Islet of Langerhans (tissue), 1 donor: ENCODE measurements around the gene ARMS2.

Experiments
- FAIRE-seq: peaks from one replicate; lab custom pipeline; 2011; peaks lifted over from hg19 to GRCh38; lab: Jason Lieb, UNC

The ARMS2 gene

DNA sequence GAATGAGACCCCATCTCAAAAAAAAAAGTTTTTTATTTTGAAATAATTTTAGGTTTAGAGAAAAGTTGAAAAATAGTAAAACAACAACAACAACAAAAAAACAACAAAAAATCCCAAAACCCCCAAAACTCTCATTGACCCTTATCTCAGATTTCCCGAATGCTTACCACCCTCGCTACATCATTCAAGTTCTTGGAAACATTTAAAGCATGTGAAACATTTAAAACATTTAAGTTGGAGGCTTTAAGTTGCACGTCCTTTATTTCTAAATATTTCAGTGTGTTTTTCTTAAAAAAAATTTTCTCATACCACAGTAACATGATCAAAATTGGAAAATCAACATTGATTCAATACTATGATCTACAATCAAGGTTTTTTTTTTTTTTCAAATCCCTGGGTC, 382 bp upstream of the ARMS2 start:
- FAIRE-seq: no peak

DNA sequence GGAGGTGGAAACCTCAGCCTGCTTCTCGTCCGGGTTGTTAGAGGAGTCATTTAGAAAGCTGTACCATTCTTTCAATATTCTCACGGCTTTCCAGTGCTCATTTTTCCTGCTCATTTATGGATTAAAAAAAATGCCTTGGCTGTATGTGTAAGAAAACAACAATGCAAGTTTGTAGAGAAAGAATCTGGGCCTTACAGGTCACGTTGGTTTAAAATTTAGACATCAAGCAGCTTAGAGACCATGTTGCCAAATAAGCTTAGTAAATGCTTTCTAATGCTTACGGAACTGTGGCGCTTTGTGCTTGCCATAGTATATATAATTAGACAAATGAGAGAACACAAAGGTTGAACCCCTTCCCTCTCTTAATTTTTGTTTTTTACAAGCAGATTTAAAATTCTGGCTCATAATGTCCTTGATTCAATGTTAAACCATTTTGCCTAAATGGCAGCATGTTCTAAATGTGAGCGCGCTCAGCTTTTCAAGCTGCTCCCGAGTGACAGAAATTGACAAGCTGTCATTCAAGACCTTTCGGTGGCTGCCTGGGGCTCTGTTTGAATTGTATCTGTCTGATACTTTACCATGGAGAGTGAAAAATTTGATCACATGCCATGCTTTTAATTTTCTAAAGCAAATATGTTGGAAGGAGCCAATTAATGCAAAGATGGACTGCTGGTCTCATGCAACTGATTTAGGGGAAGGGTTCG, 1.1 kb downstream of the ARMS2 start:
- FAIRE-seq: no peak

DNA sequence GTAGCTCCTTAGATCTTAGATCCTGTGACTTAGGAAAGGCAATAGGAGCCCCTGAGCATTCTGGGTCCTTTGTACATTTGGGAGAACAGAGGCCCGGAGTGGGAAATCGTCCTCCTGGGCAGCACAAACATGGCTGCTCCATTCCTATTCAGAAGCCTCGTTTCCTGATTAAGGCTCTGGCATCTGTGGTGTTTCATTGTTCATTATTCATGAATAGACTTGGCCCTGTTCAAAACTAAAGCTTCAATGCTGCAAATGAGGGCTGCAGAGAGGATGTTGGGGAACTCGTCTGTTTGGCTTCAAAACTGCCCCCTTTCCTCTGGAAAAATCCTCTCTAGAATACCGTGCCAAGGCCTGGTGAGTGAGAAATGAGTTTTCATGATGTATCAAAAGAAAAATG, 3.5 kb downstream of the ARMS2 start:
- FAIRE-seq: no peak

DNA sequence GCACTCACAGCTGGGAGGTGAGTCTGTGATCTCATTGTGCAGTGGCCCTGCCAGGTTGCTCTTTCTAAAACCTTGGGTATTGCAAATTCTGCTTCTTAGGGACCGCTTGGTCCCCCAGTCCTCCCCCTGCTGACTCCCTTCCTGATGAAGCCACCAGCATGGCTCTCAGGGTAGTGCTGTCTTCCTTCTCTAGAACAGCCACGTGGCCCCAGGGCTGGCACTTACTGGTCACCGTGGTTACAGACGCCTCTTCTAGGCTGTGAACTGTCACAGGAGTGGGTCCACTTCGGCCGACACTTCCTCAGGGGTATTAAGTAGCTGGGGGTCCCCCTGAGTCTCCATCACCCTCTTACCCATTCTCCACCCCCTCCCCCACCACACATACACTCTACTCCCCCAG, 4.2 kb downstream of the ARMS2 start:
- no peak for FAIRE-seq

- no peak for FAIRE-seq
Measured at GRCh38 chr10:122459561-122460273, 5.3 kb downstream of the ARMS2 start.

GRCh38 chr10:122460891-122461293, 6.4 kb downstream of the ARMS2 start:
- no peak for FAIRE-seq

DNA sequence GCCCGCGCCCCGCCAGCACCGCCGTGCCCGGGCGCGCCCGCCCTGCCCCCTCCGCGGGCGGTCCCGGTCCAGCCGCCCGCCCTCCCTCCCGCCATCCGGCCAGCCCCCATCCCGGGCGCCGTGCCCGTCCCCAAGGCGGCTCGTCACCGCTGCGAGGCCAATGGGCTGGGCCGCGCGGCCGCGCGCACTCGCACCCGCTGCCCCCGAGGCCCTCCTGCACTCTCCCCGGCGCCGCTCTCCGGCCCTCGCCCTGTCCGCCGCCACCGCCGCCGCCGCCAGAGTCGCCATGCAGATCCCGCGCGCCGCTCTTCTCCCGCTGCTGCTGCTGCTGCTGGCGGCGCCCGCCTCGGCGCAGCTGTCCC, 6.9 kb downstream of the ARMS2 start, which contains the start of gene HTRA1:
HTRA1 (plus strand) TSS at position 187 of the 362 bp plus-strand sequence; CDS start at position 287, 100 bp downstream.
- FAIRE-seq: no peak

DNA sequence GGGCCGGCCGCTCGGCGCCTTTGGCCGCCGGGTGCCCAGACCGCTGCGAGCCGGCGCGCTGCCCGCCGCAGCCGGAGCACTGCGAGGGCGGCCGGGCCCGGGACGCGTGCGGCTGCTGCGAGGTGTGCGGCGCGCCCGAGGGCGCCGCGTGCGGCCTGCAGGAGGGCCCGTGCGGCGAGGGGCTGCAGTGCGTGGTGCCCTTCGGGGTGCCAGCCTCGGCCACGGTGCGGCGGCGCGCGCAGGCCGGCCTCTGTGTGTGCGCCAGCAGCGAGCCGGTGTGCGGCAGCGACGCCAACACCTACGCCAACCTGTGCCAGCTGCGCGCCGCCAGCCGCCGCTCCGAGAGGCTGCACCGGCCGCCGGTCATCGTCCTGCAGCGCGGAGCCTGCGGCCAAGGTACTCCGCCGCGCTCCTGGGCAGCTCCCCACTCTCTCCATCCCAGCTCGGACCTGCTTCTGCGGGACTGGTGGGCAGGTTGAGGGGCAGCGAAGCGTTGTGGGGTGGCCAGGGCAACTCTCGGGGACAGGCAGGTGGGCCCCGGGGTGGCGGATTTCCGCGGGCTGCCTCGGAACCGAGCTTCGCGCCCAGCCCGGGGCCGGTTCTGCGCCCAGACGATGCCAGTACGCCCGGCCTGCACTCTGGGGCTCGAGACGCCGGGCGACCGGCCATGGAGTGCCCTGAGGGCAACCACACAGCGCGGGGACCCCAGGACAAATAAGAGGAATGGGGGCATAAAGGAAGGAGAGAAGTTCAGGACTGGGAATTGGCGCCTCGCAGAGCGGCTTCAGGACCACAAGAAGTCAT, 7.5 kb downstream of the ARMS2 start:
- no peak for FAIRE-seq

DNA sequence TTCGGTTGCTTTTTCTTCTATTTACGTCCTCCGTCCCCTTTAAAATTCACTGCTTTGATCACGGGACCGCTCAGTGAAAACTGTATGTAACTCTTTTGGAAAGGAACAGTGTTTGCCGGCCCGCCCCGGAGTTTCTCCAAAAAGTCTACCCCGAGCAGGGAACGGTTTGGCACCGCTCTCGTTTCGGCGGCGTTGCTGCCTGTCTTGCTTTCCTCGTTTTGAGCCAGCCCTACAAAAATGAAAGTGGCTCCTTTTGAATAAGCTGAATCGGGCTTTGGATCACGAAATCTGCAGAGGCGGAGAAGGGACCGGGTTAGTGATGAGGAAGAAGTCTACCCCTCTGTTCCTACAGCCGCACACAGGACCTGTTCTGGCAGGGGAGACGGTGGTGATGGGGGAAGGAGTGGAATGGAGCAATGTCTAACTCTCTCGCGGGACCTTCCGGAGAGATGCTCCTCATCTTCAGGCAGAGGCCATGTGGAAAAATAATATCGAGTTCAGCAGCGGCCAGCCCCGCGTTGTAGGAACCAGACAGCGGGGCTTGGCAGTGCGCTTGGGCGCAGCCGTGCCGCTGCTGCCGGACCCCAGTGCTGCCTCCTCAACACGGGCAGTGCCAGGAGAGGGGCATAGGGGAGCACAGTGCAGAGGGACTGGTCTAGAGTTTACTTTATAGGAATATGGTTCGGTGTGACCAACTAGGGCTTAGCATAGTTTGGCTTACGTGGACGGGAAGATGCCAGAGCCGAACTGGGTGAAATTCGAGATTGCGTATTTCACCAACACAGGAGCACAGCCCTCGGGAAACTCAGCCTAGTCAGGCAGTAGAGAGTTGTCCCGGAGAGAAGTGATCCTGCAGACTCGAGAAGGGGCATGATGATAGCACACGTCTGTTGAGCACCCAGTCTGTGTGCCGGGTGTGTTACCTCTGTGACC, 8.3 kb downstream of the ARMS2 start:
- FAIRE-seq: no peak

GRCh38 chr10:122463466-122464249, 9.2 kb downstream of the ARMS2 start:
- FAIRE-seq: no peak

DNA sequence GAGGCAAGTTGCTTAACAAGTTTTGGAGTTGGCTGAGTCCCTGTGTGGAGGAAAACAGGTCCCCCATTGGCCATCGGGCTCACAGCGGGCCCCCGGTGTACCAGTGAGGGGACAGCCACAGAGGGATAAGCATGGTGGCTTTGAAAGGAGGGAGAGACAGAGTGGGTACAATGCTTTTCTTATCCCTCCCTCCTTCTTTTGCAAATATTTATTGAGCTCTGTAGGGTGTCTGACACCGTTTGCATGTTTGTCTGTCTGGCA, 9.7 kb downstream of the ARMS2 start:
- FAIRE-seq: no peak

DNA sequence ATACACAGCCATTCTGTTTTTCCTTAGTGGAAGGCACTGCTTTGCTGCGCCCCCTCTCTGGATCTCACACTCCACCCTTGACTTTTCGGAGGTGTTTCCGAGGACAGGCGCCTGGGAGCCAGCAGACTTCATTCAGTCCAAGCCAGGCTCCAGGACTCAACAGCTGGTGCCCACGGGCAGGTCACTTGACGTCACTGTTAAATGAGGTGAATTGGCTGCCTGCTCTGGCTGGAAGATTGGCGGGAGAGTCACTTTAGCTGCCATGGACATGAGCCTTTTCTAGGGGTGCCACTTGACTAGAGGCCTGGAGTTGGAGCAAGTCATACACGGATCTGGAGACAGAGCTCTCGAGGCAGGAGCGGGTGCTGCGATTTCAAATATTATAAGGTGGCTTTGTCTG, 10.1 kb downstream of the ARMS2 start:
- no peak for FAIRE-seq

GRCh38 chr10:122465401-122466040, 11.1 kb downstream of the ARMS2 start:
- FAIRE-seq: no peak

- no peak for FAIRE-seq
Measured at GRCh38 chr10:122466951-122467381, 12.5 kb downstream of the ARMS2 start.

DNA sequence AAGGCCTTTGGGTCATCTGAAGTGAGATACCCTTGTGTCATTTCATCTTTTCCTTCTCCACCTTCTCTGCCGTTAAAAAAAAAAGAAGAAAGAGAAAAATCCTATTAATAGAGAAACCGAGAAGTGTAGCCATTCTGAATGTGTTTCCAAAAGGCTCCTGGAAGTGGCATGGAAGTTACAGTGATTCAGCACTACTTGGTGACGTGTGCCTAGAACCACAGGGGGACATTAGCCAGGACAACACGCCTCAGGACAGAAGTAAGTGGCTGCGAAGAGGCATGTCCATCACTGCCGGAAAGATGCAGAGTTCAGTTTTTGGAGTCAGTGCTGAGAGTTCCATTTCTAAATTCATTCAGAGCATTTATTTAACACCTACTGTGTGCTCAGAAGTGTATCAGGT, 13.2 kb downstream of the ARMS2 start:
- FAIRE-seq: no peak

DNA sequence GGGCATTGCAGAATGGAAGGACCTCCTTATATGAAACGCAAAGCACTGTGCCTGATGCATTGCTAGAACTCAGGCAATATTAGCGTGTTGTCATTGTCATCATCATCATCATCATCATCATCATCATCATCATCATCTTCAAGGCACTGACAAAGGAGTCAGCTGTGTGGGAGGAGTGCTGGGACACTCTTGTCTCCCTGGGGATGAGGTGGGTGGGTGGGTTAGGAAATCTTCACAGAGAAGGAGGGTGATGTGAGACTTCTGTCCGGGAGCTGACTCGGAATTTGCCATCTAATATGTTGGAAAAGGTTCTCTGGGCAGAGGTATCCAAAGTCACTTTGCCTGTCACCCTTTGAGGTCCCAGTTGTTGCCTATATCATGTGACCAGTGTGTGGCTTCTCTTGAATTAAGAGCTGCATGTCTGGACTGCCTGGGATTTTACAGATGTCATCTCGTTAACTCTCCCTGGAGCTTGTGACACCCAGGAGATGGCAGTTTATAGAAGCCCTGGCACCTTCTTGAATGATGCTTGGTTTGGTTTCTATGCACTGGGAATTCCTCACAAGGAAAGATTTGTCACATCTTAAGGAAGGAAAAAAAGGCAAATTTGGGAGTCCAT, 14.0 kb downstream of the ARMS2 start:
- FAIRE-seq: no peak

DNA sequence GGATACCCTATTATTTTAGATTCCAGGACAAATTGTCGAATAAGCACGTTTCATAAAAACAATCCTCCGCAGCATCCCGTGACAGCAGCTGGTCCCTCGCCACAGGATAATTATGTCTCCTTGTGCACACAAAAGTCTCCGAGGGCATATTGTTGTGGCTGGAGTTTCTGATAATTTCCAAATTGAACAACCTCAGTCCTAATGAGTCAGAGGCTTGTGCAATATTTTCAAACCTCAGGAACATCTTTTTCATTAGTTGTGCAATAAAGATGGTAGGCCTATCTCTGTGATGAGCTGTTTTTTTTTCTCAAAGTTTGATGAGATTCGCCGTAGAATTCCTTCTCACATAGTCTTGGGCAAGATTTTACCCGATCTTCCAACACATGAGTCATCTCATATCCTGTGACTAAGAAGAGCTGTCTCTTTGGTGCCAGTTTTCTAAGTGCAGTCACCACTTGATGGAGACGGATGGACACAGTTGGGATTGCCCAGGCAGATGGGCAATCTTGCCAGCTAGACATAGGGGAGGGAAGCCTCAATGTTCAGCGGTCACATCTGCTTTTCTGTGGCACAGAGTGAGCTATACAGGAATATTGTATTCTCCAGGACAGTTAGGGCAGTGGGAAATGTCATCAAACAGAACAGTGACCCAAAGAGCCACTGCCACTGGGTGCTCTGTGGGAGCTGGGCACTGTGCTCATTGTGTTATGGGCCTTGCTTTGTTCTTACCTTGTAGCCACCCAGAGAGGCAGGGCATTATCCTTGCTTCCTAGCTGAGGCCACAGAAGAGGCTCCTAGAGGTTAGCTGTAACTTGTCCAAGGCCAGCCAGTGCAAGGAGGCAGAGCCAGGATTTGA, 14.7 kb downstream of the ARMS2 start:
- FAIRE-seq: no peak

DNA sequence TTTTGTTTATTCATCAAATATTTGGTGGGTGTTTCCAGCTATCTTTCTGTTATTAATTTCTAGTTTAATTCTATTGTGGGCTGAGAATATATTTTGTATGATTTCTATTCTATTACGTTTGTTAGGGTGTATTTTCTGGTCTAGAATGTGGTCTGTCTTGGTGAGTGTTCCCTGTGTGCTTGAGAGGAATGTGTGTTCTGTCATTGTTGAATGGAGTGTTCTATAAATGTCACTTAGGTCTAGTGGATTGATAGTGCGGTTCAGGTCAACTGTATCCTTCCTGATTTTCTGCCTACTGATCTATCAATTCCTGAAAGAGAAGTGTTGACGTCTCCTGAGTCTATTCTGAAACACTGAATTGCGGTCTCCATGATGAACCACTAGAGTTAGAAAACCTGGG, 15.4 kb downstream of the ARMS2 start:
- FAIRE-seq: no peak

DNA sequence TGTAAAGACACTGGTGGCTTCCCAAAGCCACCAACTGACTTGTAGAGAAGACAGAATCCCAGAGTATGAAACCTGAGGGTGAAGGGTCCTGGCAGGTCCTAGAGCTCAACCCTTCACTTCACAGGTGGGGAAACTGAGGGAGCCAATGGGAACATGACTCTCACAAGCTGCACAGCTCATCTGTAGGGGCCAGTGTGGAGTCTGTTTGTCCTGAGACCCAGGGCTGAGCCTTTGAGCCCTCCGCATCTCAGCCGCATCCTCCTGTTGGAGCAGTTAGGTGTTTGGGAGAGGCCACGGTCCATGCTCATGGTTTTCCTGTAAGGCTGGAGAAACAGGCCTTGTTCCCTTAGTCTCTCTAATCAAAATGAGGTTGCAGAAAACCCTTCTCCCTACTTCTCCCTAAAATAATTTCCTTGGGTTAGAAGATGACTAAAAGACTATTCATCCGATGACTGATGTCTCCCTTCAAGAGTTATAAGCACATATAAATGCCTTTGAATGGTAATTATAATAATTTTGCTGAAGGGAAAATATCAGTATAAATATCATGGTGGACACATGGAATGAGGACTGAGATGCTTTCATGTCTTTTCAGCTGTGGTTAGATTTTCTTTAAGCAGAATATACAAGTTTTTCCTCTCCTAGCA, 17.2 kb downstream of the ARMS2 start:
- no peak for FAIRE-seq
